ENCODE data around the gene SNHG17.
"Not testable (repeated sequence)": the region's sequence is repeated elsewhere in the genome, so short reads cannot be mapped to it uniquely, and the experiment has no call there.

SNHG17 gene

GRCh38 chr20:38433304-38433972 is 1.7 kb downstream of the SNHG17 start:
- no peak for TF ChIP-seq SPI1 (IDR thresholded peaks at IDR 0.05; ENCODE audit: low read depth, low read length)
- TF ChIP-seq POLR2AphosphoS5 (IDR thresholded peaks at IDR 0.05; ENCODE audit: low read depth, low read length), result no peak
- TF ChIP-seq PAX5 (IDR thresholded peaks at IDR 0.05; ENCODE audit: insufficient read depth, low read length, severe bottlenecking), result no peak
- no peak for TF ChIP-seq POU2F2 (IDR thresholded peaks at IDR 0.05; ENCODE audit: low read depth, low read length)
- no peak for TF ChIP-seq POLR2A (IDR thresholded peaks at IDR 0.05; ENCODE audit: low read depth, low read length)
- TF ChIP-seq TAF1 (IDR thresholded peaks at IDR 0.05; ENCODE audit: low read depth, low read length), result no peak
- no peak for FAIRE-seq
- no peak for DNase-seq (ENCODE audit: insufficient read length, low spot score)

GRCh38 chr20:38432870-38433269 is 2.3 kb downstream of the SNHG17 start:
- DNase-seq (ENCODE audit: insufficient read length, low spot score); FAIRE-seq: not testable (repeated sequence)

GRCh38 chr20:38432292-38432691 is 2.8 kb downstream of the SNHG17 start:
- FAIRE-seq (no peak), DNase-seq (ENCODE audit: insufficient read length, low spot score) (no peak)
- TF ChIP-seq POLR2AphosphoS5 (IDR thresholded peaks at IDR 0.05; ENCODE audit: low read depth, low read length), result peak; percentile 42; the same call in 1 of the 2 replicates
- TF ChIP-seq PAX5 (IDR thresholded peaks at IDR 0.05; ENCODE audit: insufficient read depth, low read length, severe bottlenecking), result no peak

GRCh38 chr20:38430679-38431325 is 4.3 kb downstream of the SNHG17 start:
- DNase-seq (ENCODE audit: insufficient read length, low spot score) (no peak), FAIRE-seq (no peak)
- TF ChIP-seq POLR2A (IDR thresholded peaks at IDR 0.05; ENCODE audit: low read depth, low read length), result no peak
- TF ChIP-seq POLR2AphosphoS5 (IDR thresholded peaks at IDR 0.05; ENCODE audit: low read depth, low read length), result no peak; the same call in 1 of the 2 replicates
- no peak for TF ChIP-seq POU2F2 (IDR thresholded peaks at IDR 0.05; ENCODE audit: low read depth, low read length)
- TF ChIP-seq SPI1 (IDR thresholded peaks at IDR 0.05; ENCODE audit: low read depth, low read length), result no peak
- no peak for TF ChIP-seq TAF1 (IDR thresholded peaks at IDR 0.05; ENCODE audit: low read depth, low read length)
- TF ChIP-seq PAX5 (IDR thresholded peaks at IDR 0.05; ENCODE audit: insufficient read depth, low read length, severe bottlenecking), result no peak

GRCh38 chr20:38429301-38429700 is 5.8 kb downstream of the SNHG17 start:
- no peak for FAIRE-seq
- no peak for TF ChIP-seq TAF1 (IDR thresholded peaks at IDR 0.05; ENCODE audit: low read depth, low read length)
- no peak for TF ChIP-seq SPI1 (IDR thresholded peaks at IDR 0.05; ENCODE audit: low read depth, low read length)
- DNase-seq (ENCODE audit: insufficient read length, low spot score), result no peak

- TF ChIP-seq PAX5 (IDR thresholded peaks at IDR 0.05; ENCODE audit: insufficient read depth, low read length, severe bottlenecking) (no peak), POLR2A (IDR thresholded peaks at IDR 0.05; ENCODE audit: low read depth, low read length) (no peak), POU2F2 (IDR thresholded peaks at IDR 0.05; ENCODE audit: low read depth, low read length) (no peak), SPI1 (IDR thresholded peaks at IDR 0.05; ENCODE audit: low read depth, low read length) (no peak), POLR2AphosphoS5 (IDR thresholded peaks at IDR 0.05; ENCODE audit: low read depth, low read length) (no peak), TAF1 (IDR thresholded peaks at IDR 0.05; ENCODE audit: low read depth, low read length) (no peak)
- no peak for FAIRE-seq
- DNase-seq (ENCODE audit: insufficient read length, low spot score), result no peak
These were observed 6.3 kb downstream of the SNHG17 start for GRCh38 chr20:38428800-38429199.

- DNase-seq (ENCODE audit: insufficient read length, low spot score), result no peak
- no peak for FAIRE-seq
- no peak for TF ChIP-seq SPI1 (IDR thresholded peaks at IDR 0.05; ENCODE audit: low read depth, low read length)
These were observed 7.5 kb downstream of the SNHG17 start for GRCh38 chr20:38427655-38428023.

- TF ChIP-seq POLR2A (IDR thresholded peaks at IDR 0.05; ENCODE audit: low read depth, low read length), result no peak
- no peak for TF ChIP-seq TAF1 (IDR thresholded peaks at IDR 0.05; ENCODE audit: low read depth, low read length)
- TF ChIP-seq POU2F2 (IDR thresholded peaks at IDR 0.05; ENCODE audit: low read depth, low read length), result no peak
- TF ChIP-seq POLR2AphosphoS5 (IDR thresholded peaks at IDR 0.05; ENCODE audit: low read depth, low read length), result peak; percentile 19; the same call in 1 of the 2 replicates
- TF ChIP-seq PAX5 (IDR thresholded peaks at IDR 0.05; ENCODE audit: insufficient read depth, low read length, severe bottlenecking), result no peak
- FAIRE-seq (no peak), DNase-seq (ENCODE audit: insufficient read length, low spot score) (no peak)
These were observed 8.9 kb downstream of the SNHG17 start for GRCh38 chr20:38426006-38426897.

GRCh38 chr20:38424401-38424800 is 10.7 kb downstream of the SNHG17 start:
- TF ChIP-seq PAX5 (IDR thresholded peaks at IDR 0.05; ENCODE audit: insufficient read depth, low read length, severe bottlenecking), result no peak
- TF ChIP-seq POU2F2 (IDR thresholded peaks at IDR 0.05; ENCODE audit: low read depth, low read length), result no peak
- no peak for TF ChIP-seq TAF1 (IDR thresholded peaks at IDR 0.05; ENCODE audit: low read depth, low read length)
- TF ChIP-seq POLR2AphosphoS5 (IDR thresholded peaks at IDR 0.05; ENCODE audit: low read depth, low read length), result peak; percentile 47
- peak; percentile 41; the same call in 1 of the 2 replicates for TF ChIP-seq POLR2A (IDR thresholded peaks at IDR 0.05; ENCODE audit: low read depth, low read length)
- TF ChIP-seq SPI1 (IDR thresholded peaks at IDR 0.05; ENCODE audit: low read depth, low read length), result no peak
- FAIRE-seq, result peak; percentile 51
- no peak for DNase-seq (ENCODE audit: insufficient read length, low spot score)

GRCh38 chr20:38423541-38423940 is 11.6 kb downstream of the SNHG17 start:
- no peak for TF ChIP-seq POU2F2 (IDR thresholded peaks at IDR 0.05; ENCODE audit: low read depth, low read length)
- TF ChIP-seq POLR2A (IDR thresholded peaks at IDR 0.05; ENCODE audit: low read depth, low read length), result no peak
- no peak for TF ChIP-seq TAF1 (IDR thresholded peaks at IDR 0.05; ENCODE audit: low read depth, low read length)
- TF ChIP-seq PAX5 (IDR thresholded peaks at IDR 0.05; ENCODE audit: insufficient read depth, low read length, severe bottlenecking), result no peak
- TF ChIP-seq SPI1 (IDR thresholded peaks at IDR 0.05; ENCODE audit: low read depth, low read length), result no peak
- no peak for TF ChIP-seq POLR2AphosphoS5 (IDR thresholded peaks at IDR 0.05; ENCODE audit: low read depth, low read length)
- FAIRE-seq, result no peak

More at GRCh38 chr20:38423541-38423940, 11.6 kb downstream of the SNHG17 start:
- DNase-seq (ENCODE audit: insufficient read length, low spot score), result no peak

Measured in GM12891 (cell line).